ENCODE measurements around the gene RALY. TPM values are rescaled to one million over a fixed set of nuclear protein-coding genes. Genes with fewer than 3 reads are reported as not detected.

The RALY gene
- total and polyA plus RNA-seq, 3 experiments from 2014 or later: 159 to 230 (median 160) TPM

Other genes starting within 250 kb of the RALY start
- 10 to 100 TPM; 78.3 to 79.9 TPM for gene CHMP4B, start 182.6 kb upstream of the RALY start, total RNA-seq
- gene CHMP4B, start 182.6 kb upstream of the RALY start, polyA plus RNA-seq: 5.7 TPM
- gene EIF2S2, start 118.3 kb downstream of the RALY start, total RNA-seq: 100 to 1,000 TPM; 128 to 130 TPM
- 24.2 TPM for gene EIF2S2, start 118.3 kb downstream of the RALY start, polyA plus RNA-seq
- gene ASIP, start 247.5 kb downstream of the RALY start, total RNA-seq: not detected
- gene ASIP, start 247.5 kb downstream of the RALY start, polyA plus RNA-seq: not detected

All from CD8-positive, alpha-beta memory T cell (primary cell).